Activated naive CD4-positive, alpha-beta T cell treated with Interleukin-2 at 50 U/mL for 16 hours (primary cell): ENCODE results near the gene FHOD3.

Experiments
- DNase-seq: peaks from one replicate; pipeline ENCODE4 v3.0.0-alpha.2; 2020

The FHOD3 gene

GRCh38 chr18:36568487-36568886 is 271.0 kb downstream of the FHOD3 start:
- DNase-seq = no peak

- DNase-seq = no peak
Measured at GRCh38 chr18:36572135-36572856, 274.8 kb downstream of the FHOD3 start.

GRCh38 chr18:36576339-36576738 is 278.8 kb downstream of the FHOD3 start:
- no peak for DNase-seq

- no peak for DNase-seq
Measured at GRCh38 chr18:36578871-36579710, 281.6 kb downstream of the FHOD3 start.

GRCh38 chr18:36580266-36580665 is 282.8 kb downstream of the FHOD3 start:
- DNase-seq = no peak

- no peak for DNase-seq
Measured at GRCh38 chr18:36580874-36581750, 283.6 kb downstream of the FHOD3 start.

GRCh38 chr18:36582988-36583745 is 285.7 kb downstream of the FHOD3 start:
- no peak for DNase-seq

- DNase-seq = no peak
Measured at GRCh38 chr18:36589857-36590543, 292.5 kb downstream of the FHOD3 start.

GRCh38 chr18:36590621-36591580 is 293.4 kb downstream of the FHOD3 start:
- no peak for DNase-seq

GRCh38 chr18:36592282-36592681 is 294.8 kb downstream of the FHOD3 start:
- DNase-seq = no peak

GRCh38 chr18:36593001-36593400 is 295.5 kb downstream of the FHOD3 start:
- DNase-seq = no peak

- no peak for DNase-seq
Measured at GRCh38 chr18:36593641-36594040, 296.1 kb downstream of the FHOD3 start.

GRCh38 chr18:36594621-36595020 is 297.1 kb downstream of the FHOD3 start:
- no peak for DNase-seq

GRCh38 chr18:36595046-36595817 is 297.7 kb downstream of the FHOD3 start:
- DNase-seq = no peak

GRCh38 chr18:36595818-36596215 is 298.3 kb downstream of the FHOD3 start:
- no peak for DNase-seq

GRCh38 chr18:36597636-36598035 is 300.1 kb downstream of the FHOD3 start:
- DNase-seq = no peak

- DNase-seq = no peak
Measured at GRCh38 chr18:36600548-36600947, 303.0 kb downstream of the FHOD3 start.

- DNase-seq = no peak
Measured at GRCh38 chr18:36601316-36601715, 303.8 kb downstream of the FHOD3 start.

- DNase-seq = no peak
Measured at GRCh38 chr18:36602071-36602470, 304.6 kb downstream of the FHOD3 start.

- no peak for DNase-seq
Measured at GRCh38 chr18:36602620-36603019, 305.1 kb downstream of the FHOD3 start.
